Iris pigment epithelial cell (primary cell): ENCODE measurements around the gene RFX2.
"Not testable (repeated sequence)": the region's sequence is repeated elsewhere in the genome, so short reads cannot be mapped to it uniquely, and the experiment has no call there.

Experiments used
- DNase-seq: peaks from one replicate; pipeline ENCODE4 v3.0.0-alpha.2; 2011; ENCODE audit warnings: low read depth

The RFX2 gene

GRCh38 chr19:6012426-6013170, 97.7 kb downstream of the RFX2 start:
- DNase-seq, result no peak

- no peak for DNase-seq
Measured at GRCh38 chr19:6011794-6012193, 98.5 kb downstream of the RFX2 start.

GRCh38 chr19:6011206-6011605, 99.1 kb downstream of the RFX2 start:
- DNase-seq, result no peak

GRCh38 chr19:6010107-6010506, 100.2 kb downstream of the RFX2 start:
- DNase-seq, result no peak

- no peak for DNase-seq
Measured at GRCh38 chr19:6007866-6008265, 102.4 kb downstream of the RFX2 start.

GRCh38 chr19:6006896-6007295, 103.4 kb downstream of the RFX2 start:
- no peak for DNase-seq

GRCh38 chr19:6006070-6006446, 104.2 kb downstream of the RFX2 start:
- not testable (repeated sequence) for DNase-seq

GRCh38 chr19:6005321-6006069, 104.8 kb downstream of the RFX2 start:
- no peak for DNase-seq

- no peak for DNase-seq
Measured at GRCh38 chr19:6003976-6004375, 106.3 kb downstream of the RFX2 start.

- DNase-seq, result no peak
Measured at GRCh38 chr19:6002591-6002990, 107.7 kb downstream of the RFX2 start.

GRCh38 chr19:6000228-6000847, 110.0 kb downstream of the RFX2 start:
- no peak for DNase-seq

- no peak for DNase-seq
Measured at GRCh38 chr19:5999693-6000092, 110.6 kb downstream of the RFX2 start.

- DNase-seq, result no peak
Measured at GRCh38 chr19:5997371-5997770, 112.9 kb downstream of the RFX2 start.

GRCh38 chr19:5996623-5997320, 113.5 kb downstream of the RFX2 start:
- no peak for DNase-seq

- DNase-seq, result no peak
Measured at GRCh38 chr19:5996102-5996501, 114.2 kb downstream of the RFX2 start.

- DNase-seq, result no peak
Measured at GRCh38 chr19:5995606-5996005, 114.7 kb downstream of the RFX2 start.

- DNase-seq, result no peak
Measured at GRCh38 chr19:5994405-5995165, 115.7 kb downstream of the RFX2 start.

GRCh38 chr19:5993648-5994358, 116.5 kb downstream of the RFX2 start:
- no peak for DNase-seq

GRCh38 chr19:5993201-5993600, 117.1 kb downstream of the RFX2 start:
- DNase-seq, result no peak

- no peak for DNase-seq
Measured at GRCh38 chr19:5992756-5993155, 117.5 kb downstream of the RFX2 start.

GRCh38 chr19:5991244-5991838, 119.0 kb downstream of the RFX2 start:
- no peak for DNase-seq
